HG02852 (cell line): ENCODE results near the gene LRRC75B.
A peak's percentile ranks its signal among the peaks of the same experiment; 100 is the strongest.
"Not testable (repeated sequence)": the region's sequence is repeated elsewhere in the genome, so short reads cannot be mapped to it uniquely, and the experiment has no call there.

ENCODE experiments used
- ATAC-seq: cut with Tn5 transposase; IDR thresholded peaks from one replicate; pipeline ENCODE4 v1.9.1; 2021; ENCODE audit warnings: mild to moderate bottlenecking, moderate library complexity; ENCODE audit not compliant: unreplicated experiment

Gene LRRC75B

DNA sequence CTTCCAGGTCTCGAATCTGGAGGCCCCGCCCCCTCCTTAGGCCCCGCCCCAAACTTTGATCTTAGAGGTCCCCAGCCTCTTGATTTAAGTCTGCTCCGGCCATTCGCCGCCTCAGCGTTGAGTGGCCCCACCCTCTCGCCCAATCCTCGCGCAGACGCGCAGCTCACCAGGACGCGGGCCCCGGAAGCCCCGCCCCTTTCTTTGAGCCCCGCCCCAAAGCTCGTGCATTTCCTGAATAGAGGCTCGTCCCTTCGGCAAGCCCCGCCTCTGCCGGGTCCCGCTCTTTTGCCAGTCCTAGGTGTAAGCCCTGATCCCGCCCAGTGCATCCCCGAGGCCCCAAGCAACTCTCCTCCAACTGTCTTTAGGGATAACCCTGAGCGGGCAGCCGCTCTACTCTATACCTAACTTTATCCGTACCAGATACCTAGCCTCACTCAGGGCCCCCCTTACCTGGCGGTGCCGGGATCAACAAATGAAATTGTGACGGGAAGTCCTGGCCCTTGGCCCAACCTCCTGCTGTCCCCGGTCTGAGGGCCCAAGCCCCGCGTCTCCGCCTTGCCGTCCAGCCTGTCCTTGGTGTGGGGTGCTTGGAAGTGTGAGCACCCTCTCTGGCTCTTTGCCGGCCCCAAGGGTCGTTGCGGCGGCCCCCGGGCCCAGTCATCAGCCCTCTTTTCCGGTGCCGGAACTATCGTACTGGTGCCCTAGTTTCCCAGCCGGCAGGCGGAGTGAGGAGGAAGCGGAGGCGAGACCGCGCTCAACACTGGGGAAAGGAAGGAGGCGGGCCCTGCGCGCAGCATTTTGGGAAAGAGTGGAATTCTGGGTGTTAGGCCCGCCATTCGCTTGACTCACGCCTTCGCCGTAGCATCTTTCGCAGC is 37.5 kb downstream of the LRRC75B start, which contains the start of gene SNRPD3:
Gene SNRPD3 (plus strand): TSS at position 835 of the 875 bp plus-strand sequence. CDS start 1,676 bp downstream, outside the sequence.
- ATAC-seq, result peak; percentile 67

DNA sequence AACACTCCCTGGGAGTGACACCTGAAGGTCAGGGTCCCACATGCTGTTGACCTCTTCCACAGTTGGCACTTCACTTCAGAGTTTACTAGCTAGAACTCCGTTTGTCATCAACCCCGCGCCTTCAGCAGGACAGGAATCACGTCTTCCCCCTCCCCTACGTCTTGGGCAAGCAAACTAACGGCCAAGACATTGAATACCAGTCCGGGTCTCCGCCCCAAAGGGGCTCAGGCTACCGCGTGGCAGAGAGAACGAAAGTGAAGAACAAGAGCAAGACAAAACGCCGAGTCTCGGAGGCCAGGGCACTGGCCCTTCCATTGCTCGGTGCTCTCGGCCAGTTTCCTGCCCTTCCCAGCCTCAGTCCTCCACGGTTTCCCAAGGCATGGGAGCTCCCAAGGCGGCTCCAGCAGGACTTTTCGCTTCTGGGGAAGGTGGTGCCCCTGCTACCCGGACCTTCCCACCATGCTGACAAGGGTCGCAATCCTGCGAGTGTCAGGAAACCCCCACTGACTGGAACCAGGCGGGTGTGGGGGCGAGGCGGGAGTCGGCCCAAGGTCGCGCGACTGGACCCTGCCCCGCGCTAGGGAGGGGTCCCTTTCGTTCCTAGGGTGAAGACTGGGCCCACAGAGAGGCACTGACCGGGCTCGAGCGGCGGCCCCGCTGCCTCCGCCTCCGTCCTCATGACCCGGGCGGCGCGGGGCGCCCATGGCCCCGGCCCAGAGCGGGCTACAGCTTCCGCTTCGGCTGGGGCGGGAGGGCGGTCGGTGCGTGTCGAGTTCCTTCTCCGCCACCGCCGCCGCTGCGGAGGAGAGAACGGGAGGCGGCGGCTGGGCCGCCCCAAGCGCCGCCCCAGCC is 38.3 kb downstream of the LRRC75B start, which contains the start of gene GUCD1:
Gene GUCD1 (minus strand): TSS at position 826 of the 852 bp plus-strand sequence. CDS start 147 bp downstream, at position 679.
- ATAC-seq, result peak; percentile 18

DNA sequence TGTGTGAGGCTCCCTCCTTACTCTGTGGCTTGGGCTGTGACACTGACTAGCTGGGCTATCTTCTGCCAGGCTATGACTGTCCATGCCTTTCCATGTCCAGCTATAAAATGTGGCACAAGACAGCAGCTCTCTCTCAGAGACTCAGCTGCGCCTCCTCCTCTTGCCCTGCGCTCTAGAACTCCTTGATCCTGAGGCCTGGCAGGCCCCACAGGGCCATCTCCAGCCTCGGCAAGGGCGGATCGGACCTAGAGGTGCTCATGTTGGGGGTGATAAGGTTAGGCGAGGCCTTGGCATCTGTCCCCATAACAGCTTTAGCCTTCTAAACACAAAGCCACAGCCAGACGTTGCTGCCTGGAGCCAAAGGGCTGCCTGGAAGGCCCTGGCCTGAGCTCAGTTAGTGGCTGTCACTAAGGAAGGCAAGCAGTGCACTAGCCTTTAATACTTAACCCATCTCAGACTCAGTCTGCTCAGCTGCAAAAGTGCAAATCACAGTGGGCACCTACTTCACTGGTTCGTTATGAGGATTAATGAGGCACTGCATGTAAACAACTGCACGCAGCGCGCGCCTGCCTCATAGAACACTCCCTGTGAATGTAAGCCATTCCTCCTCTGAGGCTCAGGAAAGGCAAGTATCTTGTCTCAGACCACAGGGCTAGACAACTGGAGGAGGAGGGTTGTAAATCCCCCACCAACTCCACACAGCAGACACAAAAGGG is 39.1 kb downstream of the LRRC75B start:
- ATAC-seq, result no peak

DNA sequence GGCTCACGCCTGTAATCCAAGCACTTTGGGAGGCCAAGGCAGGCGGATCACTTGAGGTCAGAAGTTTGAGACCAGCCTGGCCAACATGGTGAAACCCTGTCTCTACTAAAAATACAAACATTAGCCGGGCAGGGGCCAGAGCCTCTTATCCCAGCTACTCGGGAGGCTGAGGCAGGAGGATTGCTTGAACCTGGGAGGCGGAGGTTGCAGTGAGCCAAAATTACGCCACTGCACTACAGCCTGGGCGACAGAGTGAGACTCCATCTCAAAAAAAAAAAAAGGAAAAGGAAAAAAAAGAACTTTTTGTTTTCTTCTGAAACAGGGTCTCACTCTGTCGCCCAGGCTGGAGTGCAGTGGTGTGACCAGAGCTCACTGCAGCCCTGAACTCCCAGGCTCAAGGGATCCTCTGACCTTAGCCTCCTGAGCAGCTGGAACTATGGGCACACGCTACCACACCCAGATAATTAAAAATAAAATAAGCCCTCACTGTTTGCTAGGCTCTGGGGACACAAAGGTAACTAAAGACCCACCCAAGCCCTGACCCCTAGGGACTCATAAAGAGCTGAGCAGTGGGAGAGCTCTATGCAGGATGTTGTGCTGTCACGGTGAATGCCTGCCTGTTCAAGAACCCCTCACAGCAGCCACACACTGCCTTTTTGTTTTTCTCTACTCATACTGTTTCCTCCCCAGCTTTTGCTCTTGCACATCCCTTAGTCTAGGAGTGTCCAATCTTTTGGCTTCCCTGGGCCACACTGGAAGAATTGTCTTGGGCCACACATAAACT is 40.2 kb downstream of the LRRC75B start:
- ATAC-seq, result not testable (repeated sequence)

DNA sequence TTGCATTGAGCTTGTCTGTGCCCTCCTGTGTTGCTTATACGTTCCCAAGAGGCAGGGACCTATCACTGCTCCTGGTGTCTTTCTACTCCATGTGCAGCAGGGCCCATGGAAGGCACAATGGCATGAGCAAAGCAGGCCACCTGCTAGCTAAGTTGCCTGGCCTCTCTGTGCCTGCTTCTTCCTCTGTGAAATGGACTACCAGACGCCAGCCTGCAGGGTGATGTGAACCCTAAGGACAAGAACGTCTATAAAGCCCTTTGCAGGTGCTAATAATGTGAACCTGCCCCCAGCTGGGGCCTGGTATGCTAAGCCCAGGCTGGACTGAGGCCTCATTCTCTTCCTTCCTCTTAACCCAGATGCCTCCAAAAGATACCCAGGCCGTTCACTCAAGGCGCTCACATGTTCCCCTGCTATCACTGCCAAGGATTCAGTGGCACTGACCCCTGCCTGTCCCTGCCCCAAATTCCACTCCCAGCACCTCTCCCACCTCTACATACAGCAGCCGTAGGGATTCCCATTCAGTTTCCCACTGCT is 41.9 kb downstream of the LRRC75B start:
- no peak for ATAC-seq

DNA sequence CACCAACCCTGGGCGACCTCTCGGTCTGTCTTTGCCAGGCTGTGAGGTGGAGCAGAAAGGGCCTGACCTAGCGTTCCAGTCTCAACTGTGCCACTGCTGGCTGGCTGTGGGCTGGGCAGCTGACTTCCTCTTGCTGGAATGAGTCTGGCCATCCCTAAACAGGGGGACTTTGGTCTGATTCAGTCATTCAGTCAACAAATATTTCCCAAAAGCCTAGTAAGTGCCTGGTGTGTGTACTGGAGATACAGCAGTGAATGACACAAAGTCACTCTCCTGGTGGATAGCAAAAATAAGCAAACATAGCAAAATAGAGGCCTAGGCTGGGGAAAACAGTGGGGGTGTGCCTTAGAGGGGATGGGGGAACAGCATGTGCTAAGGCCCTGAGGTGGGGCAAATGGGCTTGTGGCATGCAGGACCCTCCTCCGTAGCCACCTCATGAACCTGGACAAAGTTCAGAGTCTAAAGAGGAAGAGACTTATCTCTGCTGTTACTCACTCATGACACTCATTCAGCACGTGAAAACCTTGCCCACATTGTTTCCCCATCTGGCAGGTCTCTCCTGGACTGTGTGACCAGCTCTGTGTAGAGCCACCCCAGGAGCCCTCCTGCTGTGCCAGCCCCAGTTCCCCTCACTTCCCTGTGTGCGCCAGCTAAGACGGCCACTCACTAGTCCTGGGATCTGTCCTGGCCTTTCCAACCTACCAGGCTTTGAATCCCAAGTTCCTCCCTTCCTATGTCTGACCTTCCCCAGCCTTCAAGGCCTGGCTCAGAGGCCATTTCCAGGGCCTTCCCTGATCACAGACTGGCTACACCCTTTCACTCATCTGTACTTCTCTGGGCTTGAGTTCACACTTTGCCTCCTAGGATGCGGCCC is 42.6 kb downstream of the LRRC75B start:
- ATAC-seq, result no peak

DNA sequence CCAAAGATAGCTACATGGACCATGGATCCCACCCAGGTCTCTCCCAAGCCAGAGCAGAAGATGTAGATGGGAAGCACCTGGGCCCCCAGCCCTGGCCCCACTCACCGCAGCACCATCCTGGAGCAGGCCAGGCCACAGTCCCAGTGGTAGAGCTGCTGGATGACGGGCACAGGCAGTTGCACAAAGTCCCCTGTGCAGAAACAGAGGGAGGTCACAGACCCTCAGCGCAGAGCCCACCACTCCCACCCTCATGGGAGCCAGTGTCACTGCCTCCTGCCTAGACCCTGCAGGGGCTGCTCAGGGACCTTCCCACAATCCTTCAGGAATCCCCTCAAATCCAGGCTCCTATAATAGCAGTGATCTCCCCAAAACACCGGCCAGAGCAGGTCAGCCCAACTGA is 44.1 kb downstream of the LRRC75B start:
- no peak for ATAC-seq

DNA sequence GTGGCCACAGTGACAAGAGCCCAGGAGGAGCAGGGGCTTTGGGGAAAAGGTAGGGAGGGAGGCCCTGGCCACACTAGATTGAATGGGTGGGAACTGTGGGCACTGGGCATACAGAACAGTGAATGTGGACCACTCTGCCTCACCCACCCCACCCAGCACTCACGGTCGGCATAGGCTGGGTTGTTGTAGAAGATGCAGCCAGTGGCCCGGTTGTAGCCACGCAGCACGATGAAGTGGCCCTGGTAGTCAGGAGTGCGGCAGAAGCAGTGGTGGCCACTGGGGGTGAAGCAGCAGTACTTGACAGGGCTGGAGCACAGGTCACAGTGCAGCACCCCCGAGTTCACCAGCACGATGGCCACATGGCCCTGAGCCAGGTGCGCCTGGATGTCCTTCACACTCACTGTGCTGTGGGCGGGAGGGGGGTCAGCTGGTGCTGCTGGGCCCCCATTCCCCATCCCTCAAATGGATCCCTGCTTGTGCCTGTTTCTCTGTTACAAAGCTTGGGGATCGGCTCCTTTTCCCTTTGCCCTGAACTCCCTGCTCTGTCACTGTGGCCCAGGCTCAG is 49.1 kb downstream of the LRRC75B start:
- ATAC-seq, result no peak

DNA sequence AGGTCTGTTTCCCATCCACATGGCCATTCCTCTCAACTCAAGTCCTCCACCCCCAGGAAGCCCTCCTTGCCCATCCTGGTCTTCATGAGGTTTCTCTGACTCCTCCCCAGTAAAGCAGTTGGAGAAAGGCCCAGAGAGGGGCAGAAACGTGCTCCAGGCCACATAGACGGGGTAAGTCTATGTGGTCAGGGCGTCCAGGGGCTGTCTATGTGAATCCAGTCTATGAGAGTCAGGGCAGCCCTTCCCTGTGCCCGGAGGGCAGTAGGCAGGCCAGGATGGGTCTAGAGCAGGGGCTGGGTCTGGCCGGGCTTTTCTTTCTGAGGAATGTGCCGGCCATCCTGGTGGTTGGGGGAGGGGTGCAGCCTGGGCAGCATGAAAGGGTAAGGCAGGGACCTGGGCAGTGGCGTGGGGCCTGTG is 49.7 kb downstream of the LRRC75B start:
- ATAC-seq, result no peak

DNA sequence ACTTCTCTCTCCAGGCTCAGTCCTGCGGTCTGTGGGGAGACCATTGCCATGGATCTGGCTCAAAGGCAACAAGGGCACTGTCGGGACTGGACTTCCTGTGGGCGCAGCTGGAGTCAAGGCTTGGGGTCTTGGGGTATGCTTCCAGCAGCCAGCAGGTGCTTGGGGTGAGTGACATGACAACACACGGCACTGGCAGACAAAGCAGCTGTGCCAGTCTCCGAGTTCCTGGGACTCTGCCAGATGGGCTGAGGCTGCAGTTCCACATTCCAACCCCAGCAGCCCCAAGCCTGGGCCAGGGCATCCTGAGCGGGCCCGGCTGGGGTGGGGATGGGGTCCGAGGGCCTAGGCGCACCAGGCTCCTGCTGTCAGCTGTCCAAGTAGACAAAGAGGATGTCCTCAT is 50.2 kb downstream of the LRRC75B start:
- ATAC-seq, result no peak

DNA sequence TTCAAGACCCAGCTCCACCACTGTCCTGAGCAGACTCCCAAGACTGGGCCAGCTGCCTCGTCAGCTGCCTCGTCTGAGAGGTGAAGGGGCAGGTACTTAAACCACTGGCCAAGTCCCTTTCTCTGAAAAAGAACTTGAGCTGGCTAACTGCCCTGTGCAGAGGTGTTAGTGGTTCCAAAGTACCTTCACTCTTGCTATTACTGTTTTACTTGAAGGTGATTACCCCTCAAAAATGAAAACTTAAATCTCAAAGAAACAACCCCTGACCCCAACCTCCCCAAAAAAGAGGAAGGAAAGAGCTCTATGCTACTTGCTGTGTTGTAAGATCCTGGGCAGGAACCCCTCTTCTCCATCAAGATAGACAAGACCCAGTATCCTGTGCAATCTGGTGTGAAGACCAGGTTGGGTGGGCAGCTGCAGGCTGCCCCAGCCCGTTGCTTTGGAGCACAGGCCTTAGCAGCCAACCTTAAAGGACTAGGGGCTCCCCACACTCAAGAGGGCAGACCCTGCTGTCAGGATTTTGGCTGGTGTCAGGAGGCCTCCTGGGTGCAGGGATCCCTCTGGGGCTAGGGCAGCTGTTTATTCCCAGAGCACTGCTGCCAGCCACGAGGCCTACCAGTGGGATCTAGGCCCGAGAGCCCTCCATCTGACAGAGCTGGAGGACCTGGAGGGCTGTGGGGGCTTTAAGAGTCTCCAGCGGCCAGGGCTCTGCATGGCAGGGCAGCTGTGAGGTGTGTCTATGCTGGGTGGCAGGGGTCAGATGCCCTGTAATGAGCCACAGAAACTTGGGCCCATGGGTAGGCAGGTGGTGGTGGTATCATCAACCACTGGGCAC is 51.0 kb downstream of the LRRC75B start:
- ATAC-seq, result no peak

DNA sequence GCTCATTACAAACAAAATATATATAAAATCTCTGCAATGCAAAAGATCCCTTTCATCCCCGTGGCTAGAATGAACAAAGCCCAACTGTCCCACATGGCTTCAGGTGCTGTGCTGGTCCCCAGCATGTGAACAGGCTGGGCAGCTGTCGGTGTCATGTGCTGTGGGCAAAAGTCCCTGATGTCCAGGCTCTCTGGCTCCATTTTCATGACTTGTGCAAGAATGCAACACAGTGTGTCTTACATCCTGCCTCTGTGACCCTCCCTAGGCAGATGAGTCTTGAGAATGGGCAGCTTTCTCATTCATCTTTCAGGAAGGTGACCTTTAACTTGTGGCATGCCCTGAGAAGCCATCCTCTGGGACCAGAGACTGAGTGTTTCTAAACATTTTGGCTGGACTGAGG is 52.4 kb downstream of the LRRC75B start:
- no peak for ATAC-seq

DNA sequence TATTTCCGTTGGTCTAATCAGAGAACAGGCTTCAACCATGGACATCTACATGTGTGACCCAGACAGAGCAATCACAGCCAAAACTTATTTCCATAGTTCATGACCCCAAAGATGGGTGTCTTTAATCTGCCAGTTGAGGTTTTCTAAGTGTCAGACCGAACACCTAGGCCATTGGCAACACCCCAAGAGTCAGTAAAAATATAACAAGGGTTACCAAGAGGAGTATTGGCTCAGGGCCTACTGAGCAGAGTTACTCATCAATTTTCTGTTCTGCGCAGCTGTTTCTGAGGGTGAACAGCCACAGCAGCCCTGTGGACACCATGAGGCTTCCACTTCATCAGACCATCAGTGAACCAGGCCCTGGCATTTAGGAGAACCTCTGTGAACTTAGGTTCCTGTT is 56.8 kb downstream of the LRRC75B start:
- no peak for ATAC-seq
